Testis (tissue), 3 donors: ENCODE results near the gene EHMT1. TPM values are rescaled to one million over a fixed set of nuclear protein-coding genes. Genes with fewer than 3 reads are reported as not detected.
"Not testable (repeated sequence)": the region's sequence is repeated elsewhere in the genome, so short reads cannot be mapped to it uniquely, and the experiment has no call there.

Experiments
- DNase-seq: peaks from one replicate; pipeline ENCODE4 v3.0.0-alpha.2; 2019
- H3K27ac ChIP-seq, 2 donors: fragments of 200-600 bp; sonication (generic); one replicate each; pipeline ENCODE4 v1.5.1; 2019
- H3K27me3 ChIP-seq: fragments of 200-600 bp; sonication (generic); one replicate; pipeline ENCODE4 v1.5.1; 2019
- H3K36me3 ChIP-seq: fragments of 200-600 bp; sonication (generic); one replicate; pipeline ENCODE4 v1.5.1; 2017; ENCODE audit warnings: low read depth; ENCODE audit errors: missing control alignments
- H3K4me1 ChIP-seq: fragments of 200-600 bp; sonication (generic); one replicate; pipeline ENCODE4 v1.5.1; 2019
- H3K4me3 ChIP-seq, 2 donors: fragments of 200-600 bp; sonication (generic); one replicate each; pipeline ENCODE4 v1.5.1; 2017 to 2019
- H3K9me3 ChIP-seq: fragments of 200-600 bp; sonication (generic); one replicate; pipeline ENCODE4 v1.5.1; 2017
- CTCF ChIP-seq, 3 experiments: fragments of 450-650 bp in 2 of 3; fragments of 200-600 bp in 1 of 3; sonication (generic) in 1 of 3; IDR thresholded peaks; one replicate each; pipeline ENCODE4 v1.5.1; 2016 to 2019; ENCODE audit warnings: antibody characterized with exemption in 3 of 3, mild to moderate bottlenecking in 2 of 3, moderate library complexity in 1 of 3
- POLR2A ChIP-seq: fragments of 450-650 bp; IDR thresholded peaks from one replicate; pipeline ENCODE4 v1.6.1; 2017; ENCODE audit warnings: antibody characterized with exemption, mild to moderate bottlenecking, moderate library complexity
- whole genome bisulfite sequencing, 2 donors: methylation state at CpG; one replicate each; pipeline ENCODE4 v1.1.5; 2018; 5-methylcytosine and 5-hydroxymethylcytosine counted together
- intact Hi-C: fragments of 100-400 bp; cut with DNase I; formaldehyde crosslinking; loops from one replicate; pipeline ENCODE4 v1.15.1; 2023; ENCODE audit warnings: low total_unique reads
- polyA plus RNA-seq: library from polyadenylated mRNA; stranded (reverse); fragments of 350-450 nt; fragmentation: Illumina TruSeq; extraction: RNeasy Lipid Tissue Mini Kit (QIAGEN cat#74804); gene quantifications from one replicate; pipeline ENCODE4 v1.2.3, GENCODE V29; 2014; ENCODE audit warnings: low read depth, low replicate concordance; ENCODE audit not compliant: insufficient read depth
- total RNA-seq, 2 donors: library from RNA; depleted of rRNA; stranded (reverse); fragments of >200 nt; gene quantifications; one replicate each; pipeline ENCODE4 v1.2.3, GENCODE V29; 2016

Gene EHMT1
- total and polyA plus RNA-seq, 3 donors from 2014 or later = 116 to 207 (median 193) TPM

- Histone ChIP-seq H3K27me3 (no peaks in the 10 kb centered on the region), H3K4me1 (peaks cover 25% of the 10 kb centered on the region), H3K4me3 (peak overlapping the region; percentile 65 to 71), H3K27ac (peak overlapping the region; percentile 66 to 87), H3K36me3 (no peaks in the 10 kb centered on the region), H3K9me3 (no peaks in the 10 kb centered on the region)
- intact Hi-C loops = no loop called here
- DNase-seq = no peak
- 0 to 2% methylated on average over 25 to 52 of the region's 58 CpGs for WGBS, 2 donors
- TF ChIP-seq CTCF (IDR thresholded peaks at IDR 0.05) = no peak
- no peak for TF ChIP-seq POLR2A
These were observed 639 bp downstream of the EHMT1 start for GRCh38 chr9:137619240-137620047.

GRCh38 chr9:137620048-137620405, 1.2 kb downstream of the EHMT1 start:
- DNase-seq = no peak
- WGBS, 2 donors = 29 to 32% methylated on average over 4 of the region's 4 CpGs
- no peaks in the 10 kb centered on the region for H3K9me3 ChIP-seq

GRCh38 chr9:137620581-137620980, 1.8 kb downstream of the EHMT1 start:
- H3K36me3 ChIP-seq = no peaks in the 10 kb centered on the region
- intact Hi-C loops = no loop called here
- no peaks in the 10 kb centered on the region for H3K9me3 ChIP-seq
- 68 to 71% methylated on average over 7 of the region's 7 CpGs for WGBS, 2 donors
- no peak overlapping the region for H3K27ac ChIP-seq
- no peaks in the 10 kb centered on the region for H3K27me3 ChIP-seq
- TF ChIP-seq CTCF (IDR thresholded peaks at IDR 0.05) (no peak), POLR2A (no peak)
- peaks cover 25% of the 10 kb centered on the region for H3K4me1 ChIP-seq
- no peak for DNase-seq
- no peak overlapping the region for H3K4me3 ChIP-seq

More at GRCh38 chr9:137620048-137620405, 1.2 kb downstream of the EHMT1 start:
- H3K27ac ChIP-seq = peak overlapping the region; percentile 66 to 87
- intact Hi-C loops = no loop called here
- H3K4me3 ChIP-seq = peak overlapping the region; percentile 65 to 71
- peaks cover 25% of the 10 kb centered on the region for H3K4me1 ChIP-seq
- H3K27me3 ChIP-seq = no peaks in the 10 kb centered on the region
- H3K36me3 ChIP-seq = no peaks in the 10 kb centered on the region
- TF ChIP-seq POLR2A = no peak
- TF ChIP-seq CTCF (IDR thresholded peaks at IDR 0.05) = no peak

GRCh38 chr9:137621131-137621757, 2.4 kb downstream of the EHMT1 start:
- WGBS, 2 donors = 53 to 55% methylated on average over 6 of the region's 6 CpGs
- intact Hi-C loops = no loop called here
- no peak overlapping the region for H3K27ac ChIP-seq
- TF ChIP-seq CTCF (IDR thresholded peaks at IDR 0.05) (peak; percentile 32 to 36 (median 33)), POLR2A (no peak)
- no peaks in the 10 kb centered on the region for H3K9me3 ChIP-seq
- H3K4me1 ChIP-seq = peaks cover 25% of the 10 kb centered on the region
- no peak for DNase-seq
- no peaks in the 10 kb centered on the region for H3K27me3 ChIP-seq
- no peak overlapping the region for H3K4me3 ChIP-seq
- H3K36me3 ChIP-seq = no peaks in the 10 kb centered on the region

GRCh38 chr9:137622211-137622610, 3.4 kb downstream of the EHMT1 start:
- H3K9me3 ChIP-seq, H3K36me3 ChIP-seq, H3K4me3 ChIP-seq, H3K27ac ChIP-seq, intact Hi-C loops, DNase-seq, H3K27me3 ChIP-seq: not testable (repeated sequence)
- 79 to 81% methylated on average over 7 to 8 of the region's 8 CpGs for WGBS, 2 donors
- peaks cover 25% of the 10 kb centered on the region for H3K4me1 ChIP-seq
